HS-27A (cell line): ENCODE results near the gene ARHGAP21.
"Not testable (repeated sequence)": the region's sequence is repeated elsewhere in the genome, so short reads cannot be mapped to it uniquely, and the experiment has no call there.

Experiments
- DNase-seq: peaks from one replicate; pipeline ENCODE4 v3.0.0-alpha.2; 2012; ENCODE audit warnings: low read depth, missing footprints

ARHGAP21 gene

DNA sequence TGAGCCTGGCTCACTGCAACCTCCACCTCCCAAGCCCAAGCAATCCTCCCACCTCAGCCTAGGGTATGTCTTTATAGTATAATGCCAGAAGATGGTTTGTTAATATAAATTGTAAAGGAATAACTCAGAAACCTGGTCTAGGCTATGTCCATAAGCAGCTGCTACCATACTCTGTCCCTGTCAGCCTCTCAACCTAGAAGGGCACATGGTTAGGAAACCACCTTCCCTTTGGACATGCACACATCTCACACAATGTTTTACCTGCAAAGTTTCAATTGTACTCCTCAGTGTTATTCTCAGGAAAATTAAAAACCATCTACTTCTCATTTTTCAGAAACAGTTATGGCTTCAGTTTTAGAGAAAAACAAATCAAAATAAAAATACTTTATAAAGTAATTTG lies 40.1 kb downstream of the ARHGAP21 start:
- DNase-seq = no peak

DNA sequence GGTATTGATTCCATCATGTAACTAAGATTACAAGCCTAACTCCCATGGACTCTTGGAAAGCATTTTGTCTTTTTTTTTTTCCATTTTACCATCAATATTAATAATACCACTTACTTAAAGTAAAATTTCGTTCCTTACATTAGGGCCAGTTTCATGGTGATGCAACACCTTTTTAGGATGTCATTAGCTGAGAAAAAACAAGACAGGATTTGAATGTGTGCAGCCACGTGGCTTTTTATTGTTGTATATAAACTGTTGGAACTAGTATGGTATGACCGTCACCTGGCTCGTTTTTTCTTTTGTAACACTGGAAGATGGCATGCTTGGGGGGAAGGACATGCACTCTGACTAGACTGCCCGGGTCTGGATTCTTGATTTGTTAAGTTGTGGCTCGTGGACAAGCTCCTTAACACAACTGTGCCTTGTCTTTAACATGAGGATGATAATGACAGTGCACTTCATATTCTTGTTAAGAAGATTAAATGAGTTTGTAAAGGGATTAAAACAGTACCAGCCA lies 42.1 kb downstream of the ARHGAP21 start:
- DNase-seq = no peak

- no peak for DNase-seq
These were observed 42.8 kb downstream of the ARHGAP21 start for GRCh38 chr10:24680647-24681524.

DNA sequence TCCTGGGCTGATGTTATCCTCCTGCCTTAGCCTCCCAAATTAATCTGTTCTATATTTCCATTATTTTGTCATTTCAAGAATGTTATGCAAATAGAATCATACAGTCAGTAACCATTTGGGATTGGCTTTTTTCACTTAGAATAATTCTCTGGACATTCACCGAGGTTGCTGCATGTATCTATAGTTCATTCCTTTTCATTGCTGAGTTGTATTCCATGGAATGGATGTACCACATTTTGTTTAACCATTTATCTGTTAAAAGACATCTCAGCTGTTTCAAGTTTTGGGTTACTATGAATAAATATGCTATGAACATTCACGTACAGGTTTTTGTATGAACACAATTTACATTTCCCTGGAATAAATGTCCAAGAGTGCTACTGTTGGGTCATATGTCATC lies 44.9 kb downstream of the ARHGAP21 start:
- no peak for DNase-seq

DNA sequence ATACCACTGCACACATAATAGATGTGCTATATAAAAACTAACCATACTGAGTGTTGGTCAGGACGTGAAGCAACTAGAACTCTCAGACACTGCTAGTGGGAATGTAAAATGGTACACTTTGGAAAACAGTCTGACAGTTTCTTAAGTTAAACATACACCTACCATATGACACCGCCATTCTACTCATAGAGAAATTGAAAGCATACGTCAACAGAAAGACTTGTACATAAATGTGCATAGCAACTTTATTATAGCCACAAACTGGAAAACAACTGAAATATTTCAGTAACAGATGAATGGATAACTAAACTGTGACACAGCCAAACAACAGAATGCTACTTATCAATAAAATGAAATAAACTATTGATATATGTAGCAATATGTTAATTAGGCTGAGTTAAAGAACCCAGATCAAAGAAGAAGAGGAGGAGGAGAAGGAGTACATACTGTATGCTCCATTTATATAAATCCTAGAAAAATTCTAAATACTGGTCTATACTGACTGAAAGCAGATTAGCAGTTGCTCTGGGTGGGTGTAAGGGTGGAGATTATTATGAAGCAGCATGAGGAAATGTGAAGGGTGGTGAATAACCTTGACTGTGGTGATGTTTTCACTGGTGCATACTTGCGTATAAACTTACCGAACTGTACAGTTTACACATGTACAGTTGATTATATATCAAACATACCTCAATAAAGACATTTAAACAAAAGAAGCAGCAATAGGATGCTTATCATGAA lies 48.6 kb downstream of the ARHGAP21 start:
- DNase-seq = no peak

GRCh38 chr10:24670964-24671670 lies 52.6 kb downstream of the ARHGAP21 start:
- DNase-seq = no peak

GRCh38 chr10:24669285-24669852 lies 54.3 kb downstream of the ARHGAP21 start:
- DNase-seq = no peak

DNA sequence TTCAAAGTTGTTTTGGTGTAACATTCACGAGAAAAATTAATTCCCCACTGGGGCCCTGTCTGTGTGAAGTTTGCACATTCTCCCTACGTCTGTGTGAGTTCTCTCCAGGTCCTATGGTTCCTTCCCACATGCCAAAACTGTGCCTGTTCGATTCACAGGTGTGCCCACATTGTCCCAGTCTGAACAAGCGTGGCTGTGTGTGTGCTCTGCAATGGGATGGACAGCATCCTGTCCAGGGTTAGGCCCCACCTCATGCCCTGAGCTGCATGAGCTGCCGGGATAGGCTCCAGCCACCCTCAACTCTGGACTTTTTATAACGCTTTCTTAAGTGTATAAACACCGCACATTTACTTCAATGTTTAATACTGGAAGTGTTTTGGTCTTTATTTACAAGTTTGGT lies 55.4 kb downstream of the ARHGAP21 start:
- no peak for DNase-seq

GRCh38 chr10:24664991-24665390 lies 58.7 kb downstream of the ARHGAP21 start:
- DNase-seq = no peak

DNA sequence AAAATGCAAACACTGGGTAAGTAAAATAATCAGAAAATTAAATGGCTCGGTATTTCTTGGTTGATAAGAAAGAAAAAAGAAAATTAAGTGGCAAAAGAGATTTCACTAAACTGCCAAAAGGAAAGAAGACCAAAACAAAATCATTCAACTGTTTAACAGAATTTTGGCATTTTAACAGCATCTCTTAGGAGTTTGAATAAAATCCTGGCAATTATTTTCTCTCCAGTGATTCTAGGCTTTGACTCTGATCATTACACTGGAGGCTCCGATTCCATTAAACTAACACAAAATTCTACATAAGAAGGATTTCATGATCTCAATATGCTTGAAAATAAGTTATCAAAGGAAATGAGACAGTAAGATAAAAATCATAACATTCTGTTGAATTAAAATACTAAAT lies 62.3 kb downstream of the ARHGAP21 start:
- DNase-seq = no peak

- not testable (repeated sequence) for DNase-seq
These were observed 65.4 kb downstream of the ARHGAP21 start for GRCh38 chr10:24658319-24658718.

DNA sequence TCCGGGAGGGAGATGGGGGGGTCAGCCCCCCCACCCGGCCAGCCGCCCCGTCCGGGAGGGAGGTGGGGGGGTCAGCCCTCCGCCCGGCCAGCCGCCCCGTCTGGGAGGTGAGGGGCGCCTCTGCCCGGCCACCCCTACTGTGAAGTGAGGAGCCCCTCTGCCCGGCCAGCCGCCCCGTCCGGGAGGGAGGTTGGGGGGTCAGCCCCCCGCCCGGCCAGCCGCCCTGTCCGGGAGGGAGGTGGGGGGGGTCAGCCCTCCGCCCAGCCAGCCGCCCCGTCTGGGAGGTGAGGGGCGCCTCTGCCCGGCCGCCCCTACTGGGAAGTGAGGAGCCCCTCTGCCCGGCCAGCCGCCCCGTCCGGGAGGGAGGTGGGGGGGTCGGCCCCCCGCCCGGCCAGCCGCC lies 67.4 kb downstream of the ARHGAP21 start:
- DNase-seq = not testable (repeated sequence)

- DNase-seq = no peak
These were observed 71.2 kb downstream of the ARHGAP21 start for GRCh38 chr10:24652381-24652957.

DNA sequence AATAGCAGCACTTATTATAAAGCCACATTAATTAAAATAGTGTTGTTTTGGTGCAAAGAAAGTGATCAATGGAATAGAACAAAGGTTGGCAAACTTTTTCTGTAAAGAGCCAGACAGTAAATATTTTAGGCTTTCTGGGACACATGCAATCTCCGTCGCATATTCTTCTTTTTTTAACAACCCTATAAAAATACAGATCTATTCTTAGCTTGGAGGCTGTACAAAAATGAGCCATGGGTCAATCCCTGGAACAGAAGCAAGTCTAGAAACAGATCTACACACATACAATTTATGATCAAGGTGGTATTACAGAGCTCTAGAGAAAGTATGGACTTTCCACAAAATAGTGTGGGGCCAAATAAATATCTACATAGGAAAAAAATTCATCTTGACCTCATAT lies 71.8 kb downstream of the ARHGAP21 start:
- DNase-seq = no peak

DNA sequence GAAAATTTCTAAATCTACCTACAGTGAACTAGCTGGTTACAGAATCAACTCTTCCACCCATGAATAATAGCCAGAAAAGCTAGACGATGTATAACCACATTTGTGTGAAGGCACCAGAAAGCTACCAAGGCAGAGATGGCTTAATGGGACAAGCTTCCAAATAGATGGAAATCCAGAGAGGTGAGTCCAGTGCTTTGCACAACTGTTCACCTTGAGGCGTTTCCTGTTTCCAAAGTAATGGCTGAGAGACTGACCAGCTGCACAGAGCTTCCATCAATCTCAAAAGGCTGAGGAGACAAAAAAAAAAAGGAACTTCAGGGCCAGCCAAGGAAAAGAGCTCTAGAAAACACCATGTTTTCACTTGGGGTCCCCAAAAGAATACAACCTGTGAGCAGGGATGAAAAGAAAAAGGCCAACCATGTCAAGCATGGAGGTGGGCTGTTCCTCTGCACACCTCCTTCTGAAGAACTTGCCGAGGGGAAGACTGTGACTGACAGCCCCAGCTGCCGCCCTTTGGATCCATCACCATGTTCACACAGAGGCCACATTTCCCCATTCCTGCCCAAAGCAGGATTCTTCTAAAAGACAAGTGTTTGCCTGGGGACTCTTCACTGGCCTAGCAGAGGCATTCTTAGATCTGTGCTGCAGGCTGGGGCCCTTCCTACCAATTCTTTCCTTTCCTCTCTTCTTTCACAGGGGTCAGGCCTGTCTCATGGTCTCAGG lies 72.9 kb downstream of the ARHGAP21 start:
- no peak for DNase-seq

GRCh38 chr10:24645784-24646183 lies 77.9 kb downstream of the ARHGAP21 start:
- no peak for DNase-seq

DNA sequence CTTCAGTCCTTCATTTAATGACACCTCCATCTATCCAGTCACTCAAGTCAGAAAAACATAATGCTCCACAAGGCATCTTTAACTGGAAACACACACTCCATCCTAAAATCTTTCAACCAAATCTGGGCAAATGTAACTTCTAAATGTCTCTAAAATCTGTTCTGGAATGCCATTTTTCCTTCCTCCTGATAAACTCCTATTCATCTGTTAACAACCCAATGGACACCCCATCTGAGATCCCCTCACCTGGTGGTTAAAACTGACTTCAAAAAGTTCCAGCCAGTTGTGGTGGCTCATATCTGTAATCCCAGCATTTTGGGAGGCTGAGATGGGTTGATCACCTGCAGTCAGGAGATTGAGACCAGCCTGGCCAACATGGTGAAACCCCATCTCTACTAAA lies 78.7 kb downstream of the ARHGAP21 start:
- no peak for DNase-seq

DNA sequence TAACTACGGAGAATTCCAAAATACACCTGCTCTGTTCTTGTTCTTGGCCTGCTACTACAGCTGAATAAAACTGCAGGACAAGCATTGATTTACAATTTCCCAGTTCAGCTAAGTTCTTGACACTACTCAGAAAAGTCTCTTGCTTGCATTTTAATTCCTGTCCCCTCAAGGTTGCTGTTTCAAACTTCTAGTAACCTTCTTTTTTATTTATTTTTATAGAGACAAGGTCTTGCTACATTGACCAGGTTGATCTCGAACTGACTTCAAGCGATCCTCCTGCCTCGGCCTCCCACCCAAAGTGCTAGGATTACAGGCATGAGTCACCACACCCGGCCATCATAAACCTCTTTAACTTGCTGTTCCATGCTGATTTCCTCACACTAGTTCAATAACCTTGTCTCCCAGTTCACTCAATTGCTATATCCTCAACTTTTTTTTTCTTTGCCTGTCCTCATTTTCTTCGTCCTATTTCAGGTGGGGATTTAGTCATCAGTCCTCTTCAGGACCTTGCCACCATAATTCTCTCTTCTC lies 79.9 kb downstream of the ARHGAP21 start:
- DNase-seq = peak; percentile 1

DNA sequence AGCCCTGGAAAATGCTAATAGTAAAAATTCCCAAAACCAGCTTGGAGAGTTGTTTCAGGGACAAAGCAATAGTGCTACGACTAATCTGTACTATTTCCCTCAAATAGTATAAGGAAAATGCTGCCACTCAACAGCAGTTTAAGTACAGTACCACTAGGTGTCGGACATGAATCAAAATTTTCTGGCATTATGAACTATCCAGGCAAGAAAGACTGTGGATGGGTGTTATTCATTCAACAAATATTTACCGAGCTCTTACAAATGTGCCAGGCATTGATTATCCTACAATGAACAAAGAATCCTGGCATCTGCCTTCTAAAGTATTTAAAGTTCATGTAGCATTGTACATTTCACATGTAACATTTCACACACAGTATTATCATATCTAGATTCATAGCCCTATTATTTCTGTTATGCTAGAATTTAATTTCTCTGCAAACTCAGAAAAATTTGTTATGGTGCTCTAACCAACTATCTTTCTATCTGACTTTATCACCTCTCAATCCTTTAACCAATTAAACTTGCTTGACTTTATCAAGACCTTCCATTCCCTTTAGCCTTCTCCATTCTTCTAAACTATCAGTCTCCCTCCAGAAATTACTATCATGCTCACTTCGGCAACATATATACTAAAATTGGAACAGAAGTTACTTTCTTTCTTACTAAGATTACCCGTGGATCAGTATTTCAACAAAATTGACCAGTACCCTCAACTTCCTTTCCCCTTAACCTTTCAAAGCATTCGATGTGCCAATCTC lies 80.6 kb downstream of the ARHGAP21 start:
- DNase-seq = peak; percentile 31

GRCh38 chr10:24639124-24639523 lies 84.6 kb downstream of the ARHGAP21 start:
- DNase-seq = no peak
